Measurements from ENCODE around the gene ACMSD.

- no peak for TF ChIP-seq POLR2A (IDR thresholded peaks at IDR 0.05)
- TF ChIP-seq CTCF (IDR thresholded peaks at IDR 0.05): no peak
Observed at GRCh38 chr2:134823832-134824231, 14.6 kb upstream of the ACMSD start.
